OCI-LY7 (cell line): Measurements from ENCODE around the gene ANKS1A.
A peak's percentile ranks its signal among the peaks of the same experiment; 100 is the strongest.

Source experiments
- CTCF ChIP-seq: fragments of 200-600 bp; sonication (generic); conservative IDR thresholded peaks from 2 replicates; pipeline ENCODE4 v1.5.1; 2014; ENCODE audit warnings: mild to moderate bottlenecking, antibody characterized with exemption, low read length, moderate library complexity, mixed read lengths
- EZH2phosphoT487 ChIP-seq: fragments of 200-600 bp; sonication (generic); IDR thresholded peaks from 2 replicates; pipeline ENCODE4 v1.6.1; 2018; ENCODE audit warnings: low read depth, borderline replicate concordance, mild to moderate bottlenecking, mixed run types, antibody characterized with exemption, low read length, moderate library complexity, mixed read lengths

DNA sequence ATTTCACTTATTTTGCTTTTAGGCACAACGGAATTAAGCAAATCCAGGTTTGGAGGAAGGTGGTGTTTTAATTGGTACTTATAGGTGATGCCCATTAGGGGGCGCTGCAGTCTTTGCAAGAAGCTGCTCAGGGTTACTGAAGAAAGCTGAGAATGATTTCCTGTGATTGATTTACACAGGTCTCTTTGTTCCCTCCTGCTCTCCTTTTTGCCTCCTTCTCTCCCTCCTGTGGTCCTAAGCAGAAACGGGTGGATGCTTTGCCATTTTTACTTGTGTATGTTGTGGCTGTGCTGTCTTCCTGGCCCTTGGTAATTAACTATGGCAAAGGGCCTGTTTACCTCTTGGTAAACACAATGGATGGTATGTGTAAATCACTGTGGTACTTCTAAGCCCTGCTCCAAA is 97.8 kb downstream of the ANKS1A start:
- TF ChIP-seq CTCF: peak; percentile 96
- no peak for TF ChIP-seq EZH2phosphoT487
